ENCODE data around the gene XKR8.

GRCh38 chr1:27979151-27979858, 19.5 kb downstream of the XKR8 start:
- TF ChIP-seq CTCF (IDR thresholded peaks at IDR 0.05) = peak in 2 of 3 donors; percentile 48 to 53
- TF ChIP-seq EP300 (IDR thresholded peaks at IDR 0.05) = no peak
